A673 (cell line): ENCODE data around the gene P4HB. TPM values are rescaled to one million over a fixed set of nuclear protein-coding genes. Genes with fewer than 3 reads are reported as not detected.

Source experiments
- BruUV-seq: library from RNA; stranded (reverse); fragments of 400-500 nt; replicated peaks from 2 replicates; lab custom pipeline; 2021; lab: Mats Ljungman, UMichigan
- CTCF ChIA-PET: fragments of 300-600 bp; sonication (Branson Sonifier 250); formaldehyde crosslinking; loops from one replicate; lab custom pipeline; 2022; ENCODE audit warnings: antibody characterized with exemption; lab: Charles Lee
- POLR2A ChIA-PET: fragments of 300-600 bp; sonication (Branson Sonifier 250); formaldehyde crosslinking; loops from one replicate; lab custom pipeline; 2022; ENCODE audit warnings: antibody characterized with exemption; ENCODE audit not compliant: low non-redundant PET; lab: Charles Lee
- DNase-seq: peaks from one replicate; pipeline ENCODE4 v3.0.0-alpha.2; 2015; ENCODE audit warnings: low spot score
- H3K27ac ChIP-seq: fragments of 200-600 bp; sonication (generic); 2 replicates; pipeline ENCODE4 v1.5.1; 2016; ENCODE audit warnings: mixed run types, low read depth, mild to moderate bottlenecking, mixed read lengths, antibody characterized with exemption, low read length; ENCODE audit not compliant: poor library complexity, severe bottlenecking
- H3K27me3 ChIP-seq: fragments of 200-600 bp; sonication (generic); replicated peaks from 2 replicates; pipeline ENCODE4 v1.6.1; 2017; ENCODE audit warnings: mixed run types, low read depth, mild to moderate bottlenecking, mixed read lengths, antibody characterized with exemption, low read length; ENCODE audit not compliant: insufficient read depth, poor library complexity
- H3K36me3 ChIP-seq: fragments of 200-600 bp; sonication (generic); 2 replicates; pipeline ENCODE4 v1.6.1; 2016; ENCODE audit warnings: mixed run types, mild to moderate bottlenecking, mixed read lengths, antibody characterized with exemption, low read length; ENCODE audit not compliant: insufficient read depth, poor library complexity, severe bottlenecking
- H3K4me1 ChIP-seq: fragments of 200-600 bp; sonication (generic); 2 replicates; pipeline ENCODE4 v1.6.1; 2017; ENCODE audit warnings: mixed run types, mild to moderate bottlenecking, mixed read lengths, antibody characterized with exemption, low read length; ENCODE audit not compliant: insufficient read depth, poor library complexity, severe bottlenecking
- H3K4me3 ChIP-seq: fragments of 200-600 bp; sonication (generic); 2 replicates; pipeline ENCODE4 v1.5.1; 2016; ENCODE audit warnings: low read depth, mixed run types, mild to moderate bottlenecking, mixed read lengths, low read length; ENCODE audit not compliant: poor library complexity, severe bottlenecking
- H3K9me3 ChIP-seq: fragments of 200-600 bp; sonication (generic); 2 replicates; pipeline ENCODE4 v1.6.1; 2016; ENCODE audit warnings: mixed run types, low read depth, mild to moderate bottlenecking, mixed read lengths, antibody characterized with exemption, low read length; ENCODE audit not compliant: poor library complexity, severe bottlenecking
- EZH2 ChIP-seq: fragments of 200-600 bp; sonication (generic); IDR thresholded peaks from 2 replicates; pipeline ENCODE4 v1.6.1; 2017; ENCODE audit warnings: borderline replicate concordance, low read depth, mild to moderate bottlenecking, mixed read lengths, antibody characterized with exemption, low read length; ENCODE audit not compliant: poor library complexity, severe bottlenecking
- intact Hi-C: fragments of 100-400 bp; cut with micrococcal nuclease; formaldehyde crosslinking; loops from one replicate; pipeline ENCODE4 v1.10.0; 2022; ENCODE audit not compliant: unreplicated experiment
- total RNA-seq: library from RNA; stranded (reverse); gene quantifications from 2 replicates; pipeline ENCODE4 v1.2.3, GENCODE V29; 2021
- TF ChIP-seq, protein P1 (sequence below): fragments of 300-800, 200-600 bp; sonication (generic); conservative IDR thresholded peaks from 2 replicates; pipeline ENCODE4 v1.5.1; 2017; ENCODE audit warnings: low read depth, mild to moderate bottlenecking, antibody characterized with exemption, low read length, moderate library complexity, mixed read lengths

P4HB gene
- total RNA-seq, 1 experiment from 2014 or later: 503 TPM

DNA sequence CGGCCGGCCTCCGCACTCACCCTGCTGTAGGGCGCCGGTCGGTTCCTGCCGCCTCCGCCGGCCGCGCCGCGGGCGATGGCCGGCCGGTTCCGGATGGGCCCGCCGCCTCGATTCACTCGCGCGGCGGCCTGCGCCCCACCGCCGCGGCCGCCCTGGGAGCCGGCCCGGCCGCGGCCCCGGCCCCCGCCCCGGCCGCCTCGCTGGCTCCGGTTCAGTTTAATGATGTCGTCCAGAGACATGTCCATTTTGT is 30.9 kb upstream of the P4HB start:
- intact Hi-C loops: no loop called here
- POLR2A ChIA-PET: no interaction called here
- H3K4me1 ChIP-seq: peaks cover 11% of the 10 kb centered on the region
- H3K27ac ChIP-seq: peak overlapping the region; percentile 98
- CTCF ChIA-PET: no interaction called here
- DNase-seq: no peak
- peak overlapping the region; percentile 80 for H3K4me3 ChIP-seq
- TF ChIP-seq, protein P1, sequence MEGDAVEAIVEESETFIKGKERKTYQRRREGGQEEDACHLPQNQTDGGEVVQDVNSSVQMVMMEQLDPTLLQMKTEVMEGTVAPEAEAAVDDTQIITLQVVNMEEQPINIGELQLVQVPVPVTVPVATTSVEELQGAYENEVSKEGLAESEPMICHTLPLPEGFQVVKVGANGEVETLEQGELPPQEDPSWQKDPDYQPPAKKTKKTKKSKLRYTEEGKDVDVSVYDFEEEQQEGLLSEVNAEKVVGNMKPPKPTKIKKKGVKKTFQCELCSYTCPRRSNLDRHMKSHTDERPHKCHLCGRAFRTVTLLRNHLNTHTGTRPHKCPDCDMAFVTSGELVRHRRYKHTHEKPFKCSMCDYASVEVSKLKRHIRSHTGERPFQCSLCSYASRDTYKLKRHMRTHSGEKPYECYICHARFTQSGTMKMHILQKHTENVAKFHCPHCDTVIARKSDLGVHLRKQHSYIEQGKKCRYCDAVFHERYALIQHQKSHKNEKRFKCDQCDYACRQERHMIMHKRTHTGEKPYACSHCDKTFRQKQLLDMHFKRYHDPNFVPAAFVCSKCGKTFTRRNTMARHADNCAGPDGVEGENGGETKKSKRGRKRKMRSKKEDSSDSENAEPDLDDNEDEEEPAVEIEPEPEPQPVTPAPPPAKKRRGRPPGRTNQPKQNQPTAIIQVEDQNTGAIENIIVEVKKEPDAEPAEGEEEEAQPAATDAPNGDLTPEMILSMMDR: no peak
- no peak for TF ChIP-seq EZH2
- H3K9me3 ChIP-seq: no peaks in the 10 kb centered on the region
- no peaks in the 10 kb centered on the region for H3K27me3 ChIP-seq
- H3K36me3 ChIP-seq: peaks cover 57% of the 10 kb centered on the region
- BruUV-seq: no TSS peak

DNA sequence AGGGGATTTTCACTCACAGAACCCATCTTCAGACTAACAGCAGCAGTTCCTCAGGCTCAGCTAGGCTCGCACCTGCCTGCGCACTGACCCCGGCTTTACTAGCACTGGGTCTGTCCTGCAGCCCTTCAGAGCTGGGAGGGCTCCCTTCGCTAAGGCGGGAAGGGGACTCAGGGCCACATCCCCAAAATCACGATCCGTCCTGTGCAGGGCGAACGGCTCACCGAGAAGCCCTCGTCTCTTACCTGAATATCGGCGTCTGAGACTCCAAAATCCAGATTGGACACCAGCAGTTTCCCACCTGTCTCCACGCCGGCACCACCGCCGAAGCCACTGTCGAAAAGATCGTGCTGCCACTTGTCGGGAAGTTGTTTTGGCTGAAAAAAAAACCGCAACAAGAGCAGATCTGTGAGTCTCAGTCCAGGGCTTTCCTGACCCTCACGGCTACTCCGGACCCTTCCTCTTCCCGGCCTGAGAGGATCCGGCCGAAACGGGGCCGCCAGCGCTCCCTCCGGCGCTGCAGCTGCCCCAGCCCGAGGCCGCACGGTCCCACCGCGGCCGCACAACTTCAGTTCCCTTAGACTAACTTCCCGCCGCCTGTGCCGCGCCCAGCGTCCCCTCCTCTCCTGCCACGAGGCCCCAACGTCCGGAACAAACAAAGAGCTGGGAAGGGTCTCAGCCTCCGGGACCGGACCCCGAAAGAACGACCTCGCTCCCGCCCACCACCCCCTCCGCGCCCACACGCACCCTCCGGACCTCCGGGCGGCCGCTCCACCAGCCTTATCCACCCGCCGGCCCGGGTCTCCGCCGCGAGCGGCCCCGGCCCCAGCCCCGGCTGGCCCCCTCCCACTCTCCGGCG is 30.3 kb upstream of the P4HB start:
- no peak for DNase-seq
- Histone ChIP-seq H3K27me3 (no peaks in the 10 kb centered on the region), H3K4me1 (peaks cover 11% of the 10 kb centered on the region), H3K4me3 (peak overlapping the region; percentile 80), H3K27ac (peak overlapping the region; percentile 98), H3K36me3 (peaks cover 57% of the 10 kb centered on the region), H3K9me3 (no peaks in the 10 kb centered on the region)
- CTCF ChIA-PET: no interaction called here
- TF ChIP-seq, protein P1: no peak
- no peak for TF ChIP-seq EZH2
- intact Hi-C loops: no loop called here
- POLR2A ChIA-PET: no interaction called here
- BruUV-seq: no TSS peak

DNA sequence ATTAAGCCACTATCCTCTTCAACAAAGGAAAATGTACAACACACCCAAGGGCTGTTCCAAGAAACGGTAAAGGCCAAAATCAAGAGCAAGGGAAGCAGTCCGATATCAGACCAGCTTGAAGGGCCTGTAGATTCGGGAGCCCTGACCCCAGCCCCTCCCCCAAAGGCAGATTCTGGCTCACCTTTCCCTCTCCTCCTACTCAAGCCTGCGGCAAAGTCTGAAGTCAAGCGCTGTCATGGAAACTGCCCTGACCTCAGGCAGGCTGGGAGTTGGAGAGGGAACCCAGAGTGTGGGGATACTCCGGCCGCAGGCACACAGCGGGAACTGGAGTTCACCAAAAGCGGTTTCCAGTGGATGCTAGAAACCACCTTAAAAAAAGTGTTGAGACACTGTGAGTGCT is 29.3 kb upstream of the P4HB start:
- BruUV-seq: no TSS peak
- H3K27me3 ChIP-seq: no peaks in the 10 kb centered on the region
- H3K36me3 ChIP-seq: peaks cover 54% of the 10 kb centered on the region
- CTCF ChIA-PET: no interaction called here
- peak overlapping the region; percentile 98 for H3K27ac ChIP-seq
- H3K4me1 ChIP-seq: peaks cover 11% of the 10 kb centered on the region
- no peaks in the 10 kb centered on the region for H3K9me3 ChIP-seq
- POLR2A ChIA-PET: no interaction called here
- intact Hi-C loops: no loop called here
- H3K4me3 ChIP-seq: peak overlapping the region; percentile 80
- no peak for TF ChIP-seq EZH2
- TF ChIP-seq, protein P1: no peak
- DNase-seq: no peak
